Testis (tissue), 3 donors: Measurements from ENCODE around the gene MAGI1. TPM values are rescaled to one million over a fixed set of nuclear protein-coding genes. Genes with fewer than 3 reads are reported as not detected.

ENCODE experiments used
- DNase-seq: peaks from one replicate; pipeline ENCODE4 v3.0.0-alpha.2; 2019
- H3K27ac ChIP-seq, 2 donors: fragments of 200-600 bp; sonication (generic); one replicate each; pipeline ENCODE4 v1.5.1; 2019
- H3K27me3 ChIP-seq: fragments of 200-600 bp; sonication (generic); one replicate; pipeline ENCODE4 v1.5.1; 2019
- H3K36me3 ChIP-seq: fragments of 200-600 bp; sonication (generic); one replicate; pipeline ENCODE4 v1.5.1; 2017; ENCODE audit warnings: low read depth; ENCODE audit errors: missing control alignments
- H3K4me1 ChIP-seq: fragments of 200-600 bp; sonication (generic); one replicate; pipeline ENCODE4 v1.5.1; 2019
- H3K4me3 ChIP-seq, 2 donors: fragments of 200-600 bp; sonication (generic); one replicate each; pipeline ENCODE4 v1.5.1; 2017 to 2019
- H3K9me3 ChIP-seq: fragments of 200-600 bp; sonication (generic); one replicate; pipeline ENCODE4 v1.5.1; 2017
- POLR2A ChIP-seq: fragments of 450-650 bp; IDR thresholded peaks from one replicate; pipeline ENCODE4 v1.6.1; 2017; ENCODE audit warnings: antibody characterized with exemption, mild to moderate bottlenecking, moderate library complexity
- WGBS, 2 donors: methylation state at CpG; one replicate each; pipeline ENCODE4 v1.1.5; 2018; 5-methylcytosine and 5-hydroxymethylcytosine counted together
- intact Hi-C: fragments of 100-400 bp; cut with DNase I; formaldehyde crosslinking; loops from one replicate; pipeline ENCODE4 v1.15.1; 2023; ENCODE audit warnings: low total_unique reads
- polyA plus RNA-seq: library from polyadenylated mRNA; stranded (reverse); fragments of 350-450 nt; fragmentation: Illumina TruSeq; extraction: RNeasy Lipid Tissue Mini Kit (QIAGEN cat#74804); gene quantifications from one replicate; pipeline ENCODE4 v1.2.3, GENCODE V29; 2014; ENCODE audit warnings: low read depth, low replicate concordance; ENCODE audit not compliant: insufficient read depth
- total RNA-seq, 2 donors: library from RNA; depleted of rRNA; stranded (reverse); fragments of >200 nt; gene quantifications; one replicate each; pipeline ENCODE4 v1.2.3, GENCODE V29; 2016
- TF ChIP-seq, protein P1 (sequence below), 3 experiments: fragments of 450-650 bp in 2 of 3; fragments of 200-600 bp in 1 of 3; sonication (generic) in 1 of 3; IDR thresholded peaks; one replicate each; pipeline ENCODE4 v1.5.1; 2016 to 2019; ENCODE audit warnings: antibody characterized with exemption in 3 of 3, mild to moderate bottlenecking in 2 of 3, moderate library complexity in 1 of 3

The MAGI1 gene
- total and polyA plus RNA-seq, 3 donors from 2014 or later: 55.4 to 60.4 (median 56.1) TPM

- Histone ChIP-seq H3K4me3 (no peak overlapping the region), H3K4me1 (no peaks in the 10 kb centered on the region), H3K27ac (no peak overlapping the region), H3K9me3 (no peaks in the 10 kb centered on the region), H3K27me3 (no peaks in the 10 kb centered on the region), H3K36me3 (no peaks in the 10 kb centered on the region)
- 96 to 100% methylated on average over 2 of the region's 2 CpGs for WGBS, 2 donors
- no peak for TF ChIP-seq POLR2A
- TF ChIP-seq, protein P1, sequence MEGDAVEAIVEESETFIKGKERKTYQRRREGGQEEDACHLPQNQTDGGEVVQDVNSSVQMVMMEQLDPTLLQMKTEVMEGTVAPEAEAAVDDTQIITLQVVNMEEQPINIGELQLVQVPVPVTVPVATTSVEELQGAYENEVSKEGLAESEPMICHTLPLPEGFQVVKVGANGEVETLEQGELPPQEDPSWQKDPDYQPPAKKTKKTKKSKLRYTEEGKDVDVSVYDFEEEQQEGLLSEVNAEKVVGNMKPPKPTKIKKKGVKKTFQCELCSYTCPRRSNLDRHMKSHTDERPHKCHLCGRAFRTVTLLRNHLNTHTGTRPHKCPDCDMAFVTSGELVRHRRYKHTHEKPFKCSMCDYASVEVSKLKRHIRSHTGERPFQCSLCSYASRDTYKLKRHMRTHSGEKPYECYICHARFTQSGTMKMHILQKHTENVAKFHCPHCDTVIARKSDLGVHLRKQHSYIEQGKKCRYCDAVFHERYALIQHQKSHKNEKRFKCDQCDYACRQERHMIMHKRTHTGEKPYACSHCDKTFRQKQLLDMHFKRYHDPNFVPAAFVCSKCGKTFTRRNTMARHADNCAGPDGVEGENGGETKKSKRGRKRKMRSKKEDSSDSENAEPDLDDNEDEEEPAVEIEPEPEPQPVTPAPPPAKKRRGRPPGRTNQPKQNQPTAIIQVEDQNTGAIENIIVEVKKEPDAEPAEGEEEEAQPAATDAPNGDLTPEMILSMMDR (IDR thresholded peaks at IDR 0.05): no peak
- intact Hi-C loops: no loop called here
- no peak for DNase-seq
Measured at GRCh38 chr3:65922441-65922840, 116.3 kb downstream of the MAGI1 start.

- Histone ChIP-seq H3K36me3 (no peaks in the 10 kb centered on the region), H3K4me1 (no peaks in the 10 kb centered on the region), H3K9me3 (no peaks in the 10 kb centered on the region), H3K27me3 (no peaks in the 10 kb centered on the region), H3K4me3 (no peak overlapping the region), H3K27ac (no peak overlapping the region)
- TF ChIP-seq, protein P1 (IDR thresholded peaks at IDR 0.05): no peak
- TF ChIP-seq POLR2A: no peak
- WGBS, 2 donors: 55 to 87% methylated on average over 2 of the region's 2 CpGs
- no peak for DNase-seq
- intact Hi-C loops: no loop called here
Measured at GRCh38 chr3:65919826-65920225, 118.9 kb downstream of the MAGI1 start.

GRCh38 chr3:65915477-65915876 lies 123.2 kb downstream of the MAGI1 start:
- H3K4me1 ChIP-seq: no peaks in the 10 kb centered on the region
- no peak for TF ChIP-seq POLR2A
- TF ChIP-seq, protein P1 (IDR thresholded peaks at IDR 0.05): no peak
- no peak for DNase-seq
- intact Hi-C loops: no loop called here
- H3K36me3 ChIP-seq: no peaks in the 10 kb centered on the region
- H3K9me3 ChIP-seq: no peaks in the 10 kb centered on the region
- no peaks in the 10 kb centered on the region for H3K27me3 ChIP-seq
- no peak overlapping the region for H3K27ac ChIP-seq
- H3K4me3 ChIP-seq: no peak overlapping the region
- WGBS, 2 donors: 61 to 79% methylated on average over 2 of the region's 2 CpGs

DNA sequence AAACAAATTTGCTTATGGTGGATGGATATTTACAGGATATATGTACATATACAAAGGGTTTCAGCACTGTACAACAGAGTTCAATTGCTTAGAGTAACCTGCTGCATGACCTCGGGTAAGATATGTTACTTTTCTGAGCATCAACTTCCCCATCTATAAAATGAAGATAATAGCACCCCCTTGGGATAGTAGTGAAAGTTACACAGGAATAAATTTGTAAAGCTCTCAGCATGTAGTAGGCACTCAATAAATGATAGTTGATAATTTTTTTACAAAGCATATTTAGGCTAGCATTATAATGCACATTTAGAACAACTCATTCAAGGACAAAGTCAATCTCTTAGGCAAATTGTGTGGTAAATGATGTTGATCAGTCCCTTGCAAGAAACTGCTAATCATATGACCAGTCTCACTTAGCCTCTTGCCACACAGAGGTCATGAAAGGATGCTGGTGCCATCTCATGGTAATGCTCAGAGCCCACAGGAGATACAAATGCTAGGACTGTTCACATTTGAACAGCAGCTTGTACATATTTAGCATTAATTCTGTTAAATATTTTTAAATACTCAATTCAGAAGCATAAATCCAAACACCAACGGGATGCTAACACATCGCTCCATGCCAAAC lies 123.9 kb downstream of the MAGI1 start:
- Histone ChIP-seq H3K4me1 (no peaks in the 10 kb centered on the region), H3K27me3 (no peaks in the 10 kb centered on the region), H3K4me3 (no peak overlapping the region), H3K9me3 (no peaks in the 10 kb centered on the region), H3K27ac (no peak overlapping the region), H3K36me3 (no peaks in the 10 kb centered on the region)
- 82 to 85% methylated on average over 3 of the region's 3 CpGs for WGBS, 2 donors
- intact Hi-C loops: no loop called here
- DNase-seq: no peak
- no peak for TF ChIP-seq POLR2A
- TF ChIP-seq, protein P1 (IDR thresholded peaks at IDR 0.05): no peak
